ENCODE data around the gene INO80B.
A peak's percentile ranks its signal among the peaks of the same experiment; 100 is the strongest.

- TF ChIP-seq CTCF (IDR thresholded peaks at IDR 0.05): no peak
- TF ChIP-seq POLR2A (IDR thresholded peaks at IDR 0.05): peak in 1 of 2 donors; percentile 5
These were observed 33.5 kb upstream of the INO80B start, which contains the start of the genes C2orf81 and WDR54 for GRCh38 chr2:74421221-74421870.
